ENCODE data around the gene INSYN2B.

- TF ChIP-seq CTCF (IDR thresholded peaks at IDR 0.05) (no peak), POLR2AphosphoS5 (IDR thresholded peaks at IDR 0.05) (no peak), POLR2A (IDR thresholded peaks at IDR 0.05) (no peak)
Observed at GRCh38 chr5:169943026-169943425, 37.3 kb downstream of the INSYN2B start.
